ENCODE measurements around the gene RPN2.

Gene RPN2

GRCh38 chr20:37220731-37221130, 41.6 kb downstream of the RPN2 start:
- in situ Hi-C loops (cut with HindIII; ENCODE audit: low sequenced_read_pairs) = no loop called here
- TF ChIP-seq, protein P1, sequence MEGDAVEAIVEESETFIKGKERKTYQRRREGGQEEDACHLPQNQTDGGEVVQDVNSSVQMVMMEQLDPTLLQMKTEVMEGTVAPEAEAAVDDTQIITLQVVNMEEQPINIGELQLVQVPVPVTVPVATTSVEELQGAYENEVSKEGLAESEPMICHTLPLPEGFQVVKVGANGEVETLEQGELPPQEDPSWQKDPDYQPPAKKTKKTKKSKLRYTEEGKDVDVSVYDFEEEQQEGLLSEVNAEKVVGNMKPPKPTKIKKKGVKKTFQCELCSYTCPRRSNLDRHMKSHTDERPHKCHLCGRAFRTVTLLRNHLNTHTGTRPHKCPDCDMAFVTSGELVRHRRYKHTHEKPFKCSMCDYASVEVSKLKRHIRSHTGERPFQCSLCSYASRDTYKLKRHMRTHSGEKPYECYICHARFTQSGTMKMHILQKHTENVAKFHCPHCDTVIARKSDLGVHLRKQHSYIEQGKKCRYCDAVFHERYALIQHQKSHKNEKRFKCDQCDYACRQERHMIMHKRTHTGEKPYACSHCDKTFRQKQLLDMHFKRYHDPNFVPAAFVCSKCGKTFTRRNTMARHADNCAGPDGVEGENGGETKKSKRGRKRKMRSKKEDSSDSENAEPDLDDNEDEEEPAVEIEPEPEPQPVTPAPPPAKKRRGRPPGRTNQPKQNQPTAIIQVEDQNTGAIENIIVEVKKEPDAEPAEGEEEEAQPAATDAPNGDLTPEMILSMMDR (IDR thresholded peaks at IDR 0.05; ENCODE audit: low read depth, low read length) = no peak
- no peak for DNase-seq (ENCODE audit: low read depth, low spot score)
- no peak overlapping the region for H3K4me3 ChIP-seq (ENCODE audit: low read depth, low read length)

- H3K4me3 ChIP-seq (ENCODE audit: low read depth, low read length) = no peak overlapping the region
- TF ChIP-seq, protein P1 (IDR thresholded peaks at IDR 0.05; ENCODE audit: low read depth, low read length) = no peak
- in situ Hi-C loops (cut with HindIII; ENCODE audit: low sequenced_read_pairs) = no loop called here
- no peak for DNase-seq (ENCODE audit: low read depth, low spot score)
These were observed 43.0 kb downstream of the RPN2 start for GRCh38 chr20:37222086-37222485.

GRCh38 chr20:37223053-37223452, 43.9 kb downstream of the RPN2 start:
- in situ Hi-C loops (cut with HindIII; ENCODE audit: low sequenced_read_pairs) = no loop called here
- TF ChIP-seq, protein P1 (IDR thresholded peaks at IDR 0.05; ENCODE audit: low read depth, low read length) = no peak
- H3K4me3 ChIP-seq (ENCODE audit: low read depth, low read length) = no peak overlapping the region
- peak; percentile 83 for DNase-seq (ENCODE audit: low read depth, low spot score)

GRCh38 chr20:37225146-37225545, 46.0 kb downstream of the RPN2 start:
- in situ Hi-C loops (cut with HindIII; ENCODE audit: low sequenced_read_pairs) = no loop called here
- TF ChIP-seq, protein P1 (IDR thresholded peaks at IDR 0.05; ENCODE audit: low read depth, low read length) = no peak
- no peak for DNase-seq (ENCODE audit: low read depth, low spot score)
- H3K4me3 ChIP-seq (ENCODE audit: low read depth, low read length) = no peak overlapping the region

GRCh38 chr20:37226889-37227288, 47.8 kb downstream of the RPN2 start:
- H3K4me3 ChIP-seq (ENCODE audit: low read depth, low read length) = no peak overlapping the region
- peak; percentile 37 for DNase-seq (ENCODE audit: low read depth, low spot score)
- in situ Hi-C loops (cut with HindIII; ENCODE audit: low sequenced_read_pairs) = no loop called here
- TF ChIP-seq, protein P1 (IDR thresholded peaks at IDR 0.05; ENCODE audit: low read depth, low read length) = no peak

GRCh38 chr20:37228082-37228481, 49.0 kb downstream of the RPN2 start:
- DNase-seq (ENCODE audit: low read depth, low spot score) = no peak
- H3K4me3 ChIP-seq (ENCODE audit: low read depth, low read length) = no peak overlapping the region
- in situ Hi-C loops (cut with HindIII; ENCODE audit: low sequenced_read_pairs) = no loop called here
- TF ChIP-seq, protein P1 (IDR thresholded peaks at IDR 0.05; ENCODE audit: low read depth, low read length) = no peak

DNA sequence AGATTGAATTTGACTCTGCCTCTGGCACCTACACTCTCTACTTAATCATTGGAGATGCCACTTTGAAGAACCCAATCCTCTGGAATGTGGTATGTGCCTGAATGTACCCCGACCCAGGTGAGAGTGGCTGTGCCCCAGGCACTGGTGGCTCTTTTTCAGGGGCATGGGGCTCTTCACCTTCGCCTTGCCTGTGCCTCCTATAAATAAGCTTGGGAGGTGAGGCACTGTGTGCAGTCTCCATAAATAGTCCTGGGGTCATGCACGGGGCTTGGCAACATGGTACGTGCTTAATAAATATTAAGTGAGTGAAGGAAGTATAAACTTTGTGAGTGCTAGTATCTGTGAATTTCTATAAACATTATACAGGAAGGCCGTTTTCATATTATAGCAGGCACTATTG, 49.5 kb downstream of the RPN2 start:
- no peak overlapping the region for H3K4me3 ChIP-seq (ENCODE audit: low read depth, low read length)
- DNase-seq (ENCODE audit: low read depth, low spot score) = no peak
- in situ Hi-C loops (cut with HindIII; ENCODE audit: low sequenced_read_pairs) = no loop called here
- TF ChIP-seq, protein P1 (IDR thresholded peaks at IDR 0.05; ENCODE audit: low read depth, low read length) = no peak
